Liver (tissue), 3 donors: ENCODE results near the gene IGF2BP1.

Experiments used
- SP1 ChIP-seq: IDR thresholded peaks from 2 replicates; pipeline ENCODE4 v1.6.1; 2018; ENCODE audit warnings: antibody characterized with exemption, mild to moderate bottlenecking
- TF ChIP-seq, protein P1 (sequence below): fragments of 150-350 bp; IDR thresholded peaks from 2 replicates; pipeline ENCODE4 v1.5.1; 2017; ENCODE audit warnings: improper control_type of control experiment, low read depth, low read length; ENCODE audit not compliant: missing input control
- TF ChIP-seq, protein P2 (sequence below): IDR thresholded peaks from 2 replicates; pipeline ENCODE4 v1.6.1; 2016; ENCODE audit warnings: antibody characterized with exemption
- TF ChIP-seq, protein P3 (sequence below): IDR thresholded peaks from 2 replicates; pipeline ENCODE4 v1.6.1; 2016; ENCODE audit warnings: antibody characterized with exemption, mild to moderate bottlenecking
- donor health status: healthy.
- donor health status: healthy.

DNA sequence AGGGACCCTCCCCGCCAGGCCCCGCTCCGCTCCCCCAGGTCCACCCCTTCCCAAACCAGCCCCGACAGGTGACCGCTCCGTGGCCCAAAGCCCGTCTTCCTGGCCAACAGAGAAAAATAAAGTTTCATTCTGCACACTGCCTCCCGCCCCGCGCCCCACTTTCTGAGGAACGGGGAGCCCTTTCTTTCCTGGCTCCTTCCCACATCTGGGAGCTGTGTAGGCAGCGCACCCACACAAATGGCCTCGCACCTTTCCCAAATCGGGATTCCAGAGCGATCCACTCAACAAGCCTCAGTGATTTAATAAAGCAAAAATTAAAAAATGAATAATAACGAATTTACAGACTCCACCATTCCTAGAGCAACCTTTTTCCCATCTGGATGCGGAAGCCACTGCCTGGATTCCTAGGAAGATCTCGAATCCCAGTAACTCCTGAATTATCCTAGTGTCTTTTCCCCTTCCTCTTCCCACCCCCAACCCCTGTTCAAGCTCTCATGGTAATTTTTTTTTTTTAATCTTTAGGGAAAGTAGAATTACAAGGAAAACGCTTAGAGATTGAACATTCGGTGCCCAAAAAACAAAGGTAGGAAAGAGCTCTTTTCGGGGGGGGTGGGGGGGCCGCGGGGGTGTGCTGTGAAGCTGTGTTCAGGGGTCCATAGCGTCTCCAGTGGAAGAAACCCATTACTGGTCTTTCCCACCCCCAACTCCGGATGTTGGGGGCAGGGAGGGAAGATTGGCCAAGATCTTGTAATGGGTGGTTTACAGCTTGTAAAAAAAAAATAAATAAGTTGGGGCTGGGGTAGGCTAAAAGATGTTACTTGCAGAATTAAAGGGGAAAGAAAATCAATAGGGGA lies 1.6 kb downstream of the IGF2BP1 start:
- TF ChIP-seq SP1 = no peak
- TF ChIP-seq, protein P1, sequence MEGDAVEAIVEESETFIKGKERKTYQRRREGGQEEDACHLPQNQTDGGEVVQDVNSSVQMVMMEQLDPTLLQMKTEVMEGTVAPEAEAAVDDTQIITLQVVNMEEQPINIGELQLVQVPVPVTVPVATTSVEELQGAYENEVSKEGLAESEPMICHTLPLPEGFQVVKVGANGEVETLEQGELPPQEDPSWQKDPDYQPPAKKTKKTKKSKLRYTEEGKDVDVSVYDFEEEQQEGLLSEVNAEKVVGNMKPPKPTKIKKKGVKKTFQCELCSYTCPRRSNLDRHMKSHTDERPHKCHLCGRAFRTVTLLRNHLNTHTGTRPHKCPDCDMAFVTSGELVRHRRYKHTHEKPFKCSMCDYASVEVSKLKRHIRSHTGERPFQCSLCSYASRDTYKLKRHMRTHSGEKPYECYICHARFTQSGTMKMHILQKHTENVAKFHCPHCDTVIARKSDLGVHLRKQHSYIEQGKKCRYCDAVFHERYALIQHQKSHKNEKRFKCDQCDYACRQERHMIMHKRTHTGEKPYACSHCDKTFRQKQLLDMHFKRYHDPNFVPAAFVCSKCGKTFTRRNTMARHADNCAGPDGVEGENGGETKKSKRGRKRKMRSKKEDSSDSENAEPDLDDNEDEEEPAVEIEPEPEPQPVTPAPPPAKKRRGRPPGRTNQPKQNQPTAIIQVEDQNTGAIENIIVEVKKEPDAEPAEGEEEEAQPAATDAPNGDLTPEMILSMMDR = no peak
- TF ChIP-seq, protein P2, sequence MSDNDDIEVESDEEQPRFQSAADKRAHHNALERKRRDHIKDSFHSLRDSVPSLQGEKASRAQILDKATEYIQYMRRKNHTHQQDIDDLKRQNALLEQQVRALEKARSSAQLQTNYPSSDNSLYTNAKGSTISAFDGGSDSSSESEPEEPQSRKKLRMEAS = no peak
- TF ChIP-seq, protein P3, sequence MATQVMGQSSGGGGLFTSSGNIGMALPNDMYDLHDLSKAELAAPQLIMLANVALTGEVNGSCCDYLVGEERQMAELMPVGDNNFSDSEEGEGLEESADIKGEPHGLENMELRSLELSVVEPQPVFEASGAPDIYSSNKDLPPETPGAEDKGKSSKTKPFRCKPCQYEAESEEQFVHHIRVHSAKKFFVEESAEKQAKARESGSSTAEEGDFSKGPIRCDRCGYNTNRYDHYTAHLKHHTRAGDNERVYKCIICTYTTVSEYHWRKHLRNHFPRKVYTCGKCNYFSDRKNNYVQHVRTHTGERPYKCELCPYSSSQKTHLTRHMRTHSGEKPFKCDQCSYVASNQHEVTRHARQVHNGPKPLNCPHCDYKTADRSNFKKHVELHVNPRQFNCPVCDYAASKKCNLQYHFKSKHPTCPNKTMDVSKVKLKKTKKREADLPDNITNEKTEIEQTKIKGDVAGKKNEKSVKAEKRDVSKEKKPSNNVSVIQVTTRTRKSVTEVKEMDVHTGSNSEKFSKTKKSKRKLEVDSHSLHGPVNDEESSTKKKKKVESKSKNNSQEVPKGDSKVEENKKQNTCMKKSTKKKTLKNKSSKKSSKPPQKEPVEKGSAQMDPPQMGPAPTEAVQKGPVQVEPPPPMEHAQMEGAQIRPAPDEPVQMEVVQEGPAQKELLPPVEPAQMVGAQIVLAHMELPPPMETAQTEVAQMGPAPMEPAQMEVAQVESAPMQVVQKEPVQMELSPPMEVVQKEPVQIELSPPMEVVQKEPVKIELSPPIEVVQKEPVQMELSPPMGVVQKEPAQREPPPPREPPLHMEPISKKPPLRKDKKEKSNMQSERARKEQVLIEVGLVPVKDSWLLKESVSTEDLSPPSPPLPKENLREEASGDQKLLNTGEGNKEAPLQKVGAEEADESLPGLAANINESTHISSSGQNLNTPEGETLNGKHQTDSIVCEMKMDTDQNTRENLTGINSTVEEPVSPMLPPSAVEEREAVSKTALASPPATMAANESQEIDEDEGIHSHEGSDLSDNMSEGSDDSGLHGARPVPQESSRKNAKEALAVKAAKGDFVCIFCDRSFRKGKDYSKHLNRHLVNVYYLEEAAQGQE = no peak
